Transverse colon (tissue), 4 donors: ENCODE data around the gene LAMA5. TPM values are rescaled to one million over a fixed set of nuclear protein-coding genes. Genes with fewer than 3 reads are reported as not detected.

Experiments
- DNase-seq: peaks from one replicate; pipeline ENCODE4 v3.0.0-alpha.2; 2019
- H3K27ac ChIP-seq, 4 donors: fragments of 200-600 bp; sonication (generic); 2 replicates each; pipeline ENCODE4 v1.5.1; 2016 to 2018; ENCODE audit warnings: inconsistent platforms in 4 of 4
- H3K27me3 ChIP-seq: fragments of 200-600 bp; sonication (generic); 2 replicates; pipeline ENCODE4 v1.5.1; 2017; ENCODE audit warnings: inconsistent platforms
- H3K36me3 ChIP-seq, 4 donors: fragments of 200-600 bp; sonication (generic); 2 replicates each; pipeline ENCODE4 v1.5.1; 2017 to 2019; ENCODE audit warnings: inconsistent platforms in 4 of 4
- H3K4me1 ChIP-seq, 4 donors: fragments of 200-600 bp; sonication (generic); 2 replicates each; pipeline ENCODE4 v1.5.1; 2017 to 2020; ENCODE audit warnings: inconsistent platforms in 4 of 4
- H3K4me3 ChIP-seq, 4 donors: fragments of 200-600 bp; sonication (generic); 1 replicate in 1 of 4; 2 replicates in 3 of 4; pipeline versions ENCODE4 v1.5.1 to v1.6.1; 2017 to 2019; ENCODE audit warnings: inconsistent platforms in 4 of 4
- H3K9me3 ChIP-seq, 2 donors: fragments of 200-600 bp; sonication (generic); 2 replicates each; pipeline ENCODE4 v1.5.1; 2017 to 2019; ENCODE audit warnings: inconsistent platforms in 2 of 2
- EP300 ChIP-seq: sonication (generic); formaldehyde crosslinking; IDR thresholded peaks from one replicate; pipeline ENCODE4 v1.6.1; 2017; ENCODE audit warnings: antibody characterized with exemption, low read depth
- POLR2A ChIP-seq: fragments of 450-650 bp; IDR thresholded peaks from one replicate; pipeline ENCODE4 v1.6.1; 2016; ENCODE audit warnings: antibody characterized with exemption, mild to moderate bottlenecking, moderate library complexity
- POLR2AphosphoS5 ChIP-seq, 3 donors: sonication (generic); formaldehyde crosslinking; IDR thresholded peaks; one replicate each; pipeline ENCODE4 v1.6.1; 2016; ENCODE audit warnings: antibody characterized with exemption in 3 of 3
- WGBS, 2 donors: methylation state at CpG; one replicate each; pipeline ENCODE4 v1.1.5; 2018; ENCODE audit warnings: low coverage in 1 of 2; 5-methylcytosine and 5-hydroxymethylcytosine counted together
- in situ Hi-C, 4 donors: fragments of 200-750 bp; cut with MboI; loops; one replicate each; pipeline versions ENCODE4 v1.15.0 to v1.15.1; 2017; ENCODE audit warnings: low sequenced_read_pairs in 3 of 4, low pct_ligation_motif_present in 1 of 4, low pct_unique_long_range_greater_than_20kb in 1 of 4
- intact Hi-C: fragments of 100-400 bp; cut with DNase I; formaldehyde crosslinking; loops from one replicate; pipeline ENCODE4 v1.15.1; 2023; ENCODE audit warnings: low total_unique reads
- total RNA-seq, 4 donors: library from RNA; depleted of rRNA; stranded (reverse); fragments of >200 nt; gene quantifications; one replicate each; pipeline ENCODE4 v1.1.0, GENCODE V29; 2016
- TF ChIP-seq, protein P1 (sequence below), 5 experiments: fragments of 200-600 bp in 3 of 5; fragments of 450-650 bp in 2 of 5; sonication (generic) in 3 of 5; IDR thresholded peaks; 1 replicate in 2 of 5; 2 replicates in 3 of 5; pipeline ENCODE4 v1.5.1; 2016 to 2017; ENCODE audit warnings: antibody characterized with exemption in 5 of 5, inconsistent platforms in 3 of 5, mild to moderate bottlenecking in 2 of 5, moderate library complexity in 1 of 5

The LAMA5 gene
- total RNA-seq, 4 donors from 2014 or later, result 33.2 to 269 (median 91.3) TPM

DNA sequence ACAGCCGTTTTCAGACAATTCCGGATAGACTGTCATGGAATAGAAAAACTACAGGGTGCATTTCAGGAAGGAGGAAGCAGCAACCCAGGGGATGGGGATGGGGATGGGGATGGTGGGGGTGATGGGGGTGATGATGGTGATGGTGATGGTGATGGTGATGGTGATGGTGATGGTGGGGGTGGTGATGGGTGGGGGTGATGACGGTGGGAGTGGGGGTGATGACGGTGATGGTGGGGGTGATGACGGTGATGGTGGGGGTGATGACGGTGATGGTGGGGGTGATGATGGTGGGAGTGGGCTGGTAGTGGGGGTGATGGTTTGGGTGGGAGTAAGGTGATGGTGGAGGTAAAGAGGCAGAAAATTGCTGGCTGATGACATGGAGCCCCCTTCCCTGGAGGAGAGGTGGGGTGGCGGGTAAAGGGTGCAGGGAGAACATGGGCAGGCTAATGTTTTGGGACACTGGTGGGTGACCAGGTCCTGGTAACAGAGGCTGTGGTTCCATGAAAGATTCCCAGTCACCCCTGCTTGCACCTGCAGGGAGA lies 17.5 kb downstream of the LAMA5 start:
- Histone ChIP-seq H3K36me3 (no peaks in the 10 kb centered on the region), H3K4me1 (peaks cover 4 to 21% (median 10%) of the 10 kb centered on the region in 4 donors), H3K4me3 (no peak overlapping the region), H3K9me3 (no peaks in the 10 kb centered on the region), H3K27me3 (no peaks in the 10 kb centered on the region), H3K27ac (peak overlapping the region in 2 of 4 donors; percentile 33 to 63)
- no peak for DNase-seq
- 60 to 68% methylated on average over 1 to 7 of the region's 7 CpGs for WGBS, 2 donors
- intact Hi-C loops (no loop called here), in situ Hi-C loops (no loop called here)
- TF ChIP-seq EP300 (no peak), POLR2A (no peak), POLR2AphosphoS5 (IDR thresholded peaks at IDR 0.05) (no peak)
- TF ChIP-seq, protein P1, sequence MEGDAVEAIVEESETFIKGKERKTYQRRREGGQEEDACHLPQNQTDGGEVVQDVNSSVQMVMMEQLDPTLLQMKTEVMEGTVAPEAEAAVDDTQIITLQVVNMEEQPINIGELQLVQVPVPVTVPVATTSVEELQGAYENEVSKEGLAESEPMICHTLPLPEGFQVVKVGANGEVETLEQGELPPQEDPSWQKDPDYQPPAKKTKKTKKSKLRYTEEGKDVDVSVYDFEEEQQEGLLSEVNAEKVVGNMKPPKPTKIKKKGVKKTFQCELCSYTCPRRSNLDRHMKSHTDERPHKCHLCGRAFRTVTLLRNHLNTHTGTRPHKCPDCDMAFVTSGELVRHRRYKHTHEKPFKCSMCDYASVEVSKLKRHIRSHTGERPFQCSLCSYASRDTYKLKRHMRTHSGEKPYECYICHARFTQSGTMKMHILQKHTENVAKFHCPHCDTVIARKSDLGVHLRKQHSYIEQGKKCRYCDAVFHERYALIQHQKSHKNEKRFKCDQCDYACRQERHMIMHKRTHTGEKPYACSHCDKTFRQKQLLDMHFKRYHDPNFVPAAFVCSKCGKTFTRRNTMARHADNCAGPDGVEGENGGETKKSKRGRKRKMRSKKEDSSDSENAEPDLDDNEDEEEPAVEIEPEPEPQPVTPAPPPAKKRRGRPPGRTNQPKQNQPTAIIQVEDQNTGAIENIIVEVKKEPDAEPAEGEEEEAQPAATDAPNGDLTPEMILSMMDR (IDR thresholded peaks at IDR 0.05), result no peak

DNA sequence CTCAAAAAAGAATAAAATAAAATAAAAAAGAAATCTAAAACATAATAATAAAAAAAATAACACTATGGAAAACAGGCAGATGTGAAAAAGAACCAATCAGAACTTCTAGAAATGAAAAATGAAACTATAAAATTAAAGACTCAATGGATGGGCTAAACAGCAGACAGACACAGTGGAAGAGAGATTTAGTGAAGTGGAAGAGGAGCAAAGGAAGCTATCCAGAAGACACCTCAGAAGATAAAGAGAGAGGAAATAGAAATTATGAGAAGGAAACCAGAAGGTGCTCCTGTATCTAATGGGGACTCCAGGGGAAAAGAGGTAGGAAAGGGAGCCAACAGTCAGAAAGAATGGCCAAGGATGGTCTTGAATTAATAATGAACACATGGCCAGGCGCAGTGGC lies 18.5 kb downstream of the LAMA5 start:
- Histone ChIP-seq H3K36me3 (no peaks in the 10 kb centered on the region), H3K27ac (no peak overlapping the region), H3K4me1 (peaks cover 0 to 12% (median 7%) of the 10 kb centered on the region in 4 donors), H3K4me3 (no peak overlapping the region), H3K9me3 (no peaks in the 10 kb centered on the region), H3K27me3 (no peaks in the 10 kb centered on the region)
- in situ Hi-C loops, result no loop called here
- DNase-seq, result no peak
- TF ChIP-seq POLR2A (no peak), POLR2AphosphoS5 (IDR thresholded peaks at IDR 0.05) (no peak), EP300 (no peak)
- TF ChIP-seq, protein P1 (IDR thresholded peaks at IDR 0.05), result no peak
- intact Hi-C loops, result no loop called here
- 94% methylated on average over 1 of the region's 1 CpG; no CpG with 5 or more reads in 1 of the 2 donors for WGBS, 2 donors

DNA sequence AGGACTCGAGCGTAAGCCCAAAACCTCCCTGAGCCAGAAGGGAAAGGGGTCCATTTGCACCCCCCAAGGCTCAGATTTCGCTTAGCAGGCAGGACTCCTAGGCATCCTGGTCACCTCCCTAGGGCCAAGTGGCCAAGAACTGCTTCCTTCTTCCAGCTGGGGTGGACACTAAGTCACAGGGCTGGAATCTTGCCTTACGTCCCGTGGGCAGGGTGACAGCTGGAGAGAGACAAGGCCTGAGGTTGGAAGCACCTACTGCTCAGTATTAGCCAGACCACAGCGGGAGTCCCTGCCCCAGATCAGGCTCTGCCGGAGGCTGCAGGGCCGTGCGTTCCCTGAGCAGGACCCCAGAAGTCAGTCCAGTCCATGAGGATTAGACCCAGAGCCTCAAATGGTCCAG lies 19.7 kb downstream of the LAMA5 start:
- H3K4me1 ChIP-seq, result peaks cover 0 to 6% (median 2%) of the 10 kb centered on the region in 4 donors
- intact Hi-C loops, result no loop called here
- no peaks in the 10 kb centered on the region for H3K36me3 ChIP-seq
- H3K27me3 ChIP-seq, result no peaks in the 10 kb centered on the region
- TF ChIP-seq POLR2AphosphoS5 (IDR thresholded peaks at IDR 0.05) (no peak), EP300 (no peak), POLR2A (no peak)
- TF ChIP-seq, protein P1 (IDR thresholded peaks at IDR 0.05), result no peak
- H3K9me3 ChIP-seq, result no peaks in the 10 kb centered on the region
- in situ Hi-C loops, result no loop called here
- DNase-seq, result no peak
- H3K27ac ChIP-seq, result no peak overlapping the region
- WGBS, 2 donors, result 79% methylated on average over 9 of the region's 9 CpGs; no CpG with 5 or more reads in 1 of the 2 donors
- H3K4me3 ChIP-seq, result no peak overlapping the region

DNA sequence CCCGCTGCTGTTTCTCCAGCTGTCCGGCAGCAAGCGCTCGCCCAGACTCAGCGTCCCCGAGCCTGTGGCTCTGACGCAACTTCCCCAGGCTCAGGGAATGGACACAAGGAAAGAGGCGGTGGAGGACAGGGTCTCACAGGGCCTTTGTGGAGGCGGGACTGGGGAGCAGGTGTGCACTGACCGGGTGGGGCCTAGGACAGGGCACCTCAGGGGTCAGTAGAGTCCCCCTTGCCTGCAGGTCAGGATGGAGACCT lies 20.0 kb downstream of the LAMA5 start:
- Histone ChIP-seq H3K27me3 (no peaks in the 10 kb centered on the region), H3K4me3 (no peak overlapping the region), H3K36me3 (no peaks in the 10 kb centered on the region), H3K27ac (no peak overlapping the region), H3K4me1 (peaks cover 0 to 6% (median 2%) of the 10 kb centered on the region in 4 donors), H3K9me3 (no peaks in the 10 kb centered on the region)
- TF ChIP-seq EP300, result no peak
- in situ Hi-C loops (no loop called here), intact Hi-C loops (no loop called here)
- DNase-seq, result no peak
- WGBS, 2 donors, result 83% methylated on average over 10 of the region's 10 CpGs; no CpG with 5 or more reads in 1 of the 2 donors
